ENCODE measurements around the gene PRKCH.

- TF ChIP-seq, protein P1, sequence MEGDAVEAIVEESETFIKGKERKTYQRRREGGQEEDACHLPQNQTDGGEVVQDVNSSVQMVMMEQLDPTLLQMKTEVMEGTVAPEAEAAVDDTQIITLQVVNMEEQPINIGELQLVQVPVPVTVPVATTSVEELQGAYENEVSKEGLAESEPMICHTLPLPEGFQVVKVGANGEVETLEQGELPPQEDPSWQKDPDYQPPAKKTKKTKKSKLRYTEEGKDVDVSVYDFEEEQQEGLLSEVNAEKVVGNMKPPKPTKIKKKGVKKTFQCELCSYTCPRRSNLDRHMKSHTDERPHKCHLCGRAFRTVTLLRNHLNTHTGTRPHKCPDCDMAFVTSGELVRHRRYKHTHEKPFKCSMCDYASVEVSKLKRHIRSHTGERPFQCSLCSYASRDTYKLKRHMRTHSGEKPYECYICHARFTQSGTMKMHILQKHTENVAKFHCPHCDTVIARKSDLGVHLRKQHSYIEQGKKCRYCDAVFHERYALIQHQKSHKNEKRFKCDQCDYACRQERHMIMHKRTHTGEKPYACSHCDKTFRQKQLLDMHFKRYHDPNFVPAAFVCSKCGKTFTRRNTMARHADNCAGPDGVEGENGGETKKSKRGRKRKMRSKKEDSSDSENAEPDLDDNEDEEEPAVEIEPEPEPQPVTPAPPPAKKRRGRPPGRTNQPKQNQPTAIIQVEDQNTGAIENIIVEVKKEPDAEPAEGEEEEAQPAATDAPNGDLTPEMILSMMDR (IDR thresholded peaks at IDR 0.05; ENCODE audit: extremely low read depth in 1 of 2, insufficient read depth in 1 of 2, low read depth in 1 of 2, low read length in 2 of 2): no peak
- TF ChIP-seq POLR2AphosphoS5 (IDR thresholded peaks at IDR 0.05; ENCODE audit: insufficient read depth, low read depth, low read length): no peak
Observed at GRCh38 chr14:61319086-61319485, 2.3 kb upstream of the PRKCH start.
